ENCODE data around the gene NMU.
"Not testable (repeated sequence)": the region's sequence is repeated elsewhere in the genome, so short reads cannot be mapped to it uniquely, and the experiment has no call there.

The NMU gene, protein sequence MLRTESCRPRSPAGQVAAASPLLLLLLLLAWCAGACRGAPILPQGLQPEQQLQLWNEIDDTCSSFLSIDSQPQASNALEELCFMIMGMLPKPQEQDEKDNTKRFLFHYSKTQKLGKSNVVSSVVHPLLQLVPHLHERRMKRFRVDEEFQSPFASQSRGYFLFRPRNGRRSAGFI

DNA sequence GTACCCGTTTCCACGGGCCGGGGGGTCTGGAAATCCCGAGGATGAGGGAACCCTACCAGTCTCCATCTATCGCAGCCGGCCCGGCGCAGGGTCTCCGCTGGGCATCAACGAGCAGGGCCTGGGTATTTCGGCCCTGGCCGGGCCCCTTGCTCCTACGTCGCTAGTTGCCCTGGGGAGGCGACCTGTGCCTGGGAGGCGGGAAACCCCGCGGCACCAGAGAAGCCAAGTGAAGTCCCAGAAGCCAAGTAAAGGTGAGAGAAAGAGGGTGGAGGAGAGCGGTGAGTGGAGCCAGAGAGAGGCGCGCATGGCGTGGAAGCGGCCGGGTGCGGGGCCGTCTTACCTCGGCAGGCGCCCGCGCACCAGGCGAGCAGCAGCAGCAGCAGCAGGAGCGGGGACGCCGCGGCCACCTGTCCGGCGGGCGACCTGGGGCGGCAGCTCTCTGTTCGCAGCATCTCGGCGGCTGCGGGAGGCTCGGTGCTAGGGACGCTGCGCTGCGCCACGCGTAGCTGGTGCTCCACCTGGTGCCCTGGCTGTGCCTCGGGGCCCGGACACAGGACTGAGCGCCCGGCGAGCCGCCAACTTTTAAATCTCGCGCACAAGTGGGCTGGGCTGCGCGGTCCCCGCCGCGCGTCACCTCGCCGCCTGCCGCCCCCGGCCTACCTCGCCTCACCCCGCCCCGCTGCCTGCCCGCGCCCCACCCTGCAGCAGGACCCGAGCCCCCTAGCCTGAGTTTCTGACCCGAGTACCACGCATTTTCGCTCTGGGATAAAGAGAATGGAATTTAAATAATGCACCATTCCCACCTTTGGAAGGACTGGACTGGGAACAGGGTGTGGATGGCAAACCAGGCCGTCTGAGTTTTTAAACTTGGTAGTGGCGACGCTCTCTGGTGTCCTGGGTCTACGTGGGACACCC is at the start of gene NMU:
NMU (minus strand) TSS at position 558 of the 915 bp plus-strand sequence; CDS start at position 452, 106 bp downstream.
- DNase-seq: peak; percentile 8

DNA sequence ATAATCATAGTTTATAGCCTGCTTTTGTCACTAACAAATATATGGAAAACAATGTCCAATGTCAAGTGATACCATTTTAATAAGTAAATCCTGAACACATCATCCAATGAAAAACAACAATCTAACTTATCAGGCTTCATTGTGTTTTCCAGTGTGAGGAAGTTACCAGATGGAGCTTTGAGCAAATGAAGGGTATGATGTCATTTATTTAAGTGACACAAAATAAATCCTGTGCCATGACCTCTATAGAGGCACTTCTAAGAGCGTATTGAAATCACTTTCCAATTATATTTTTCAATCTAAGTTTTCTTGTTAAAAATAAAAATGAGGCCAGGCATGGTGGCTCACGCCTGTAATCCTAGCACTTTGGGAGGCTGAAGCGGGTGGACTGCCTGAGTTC is 48.2 kb upstream of the NMU start:
- DNase-seq: no peak

DNA sequence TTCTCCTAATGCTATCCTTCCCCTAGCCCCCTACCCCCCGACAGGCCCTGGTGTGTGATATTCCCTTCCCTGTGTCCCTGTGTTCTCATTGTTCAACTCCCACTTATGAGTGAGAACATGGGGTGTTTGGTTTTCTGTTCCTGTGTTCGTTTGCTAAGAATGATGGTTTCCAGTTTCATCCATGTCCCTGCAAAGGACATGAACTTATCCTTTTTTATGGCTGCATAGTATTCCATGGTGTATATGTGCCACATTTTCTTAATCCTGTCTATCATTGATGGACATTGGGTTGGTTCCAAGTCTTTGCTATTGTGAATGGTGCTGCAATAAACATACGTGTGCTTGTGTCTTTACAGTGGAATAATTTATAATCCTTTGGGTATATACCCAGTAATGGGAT is 46.7 kb upstream of the NMU start:
- DNase-seq: not testable (repeated sequence)

DNA sequence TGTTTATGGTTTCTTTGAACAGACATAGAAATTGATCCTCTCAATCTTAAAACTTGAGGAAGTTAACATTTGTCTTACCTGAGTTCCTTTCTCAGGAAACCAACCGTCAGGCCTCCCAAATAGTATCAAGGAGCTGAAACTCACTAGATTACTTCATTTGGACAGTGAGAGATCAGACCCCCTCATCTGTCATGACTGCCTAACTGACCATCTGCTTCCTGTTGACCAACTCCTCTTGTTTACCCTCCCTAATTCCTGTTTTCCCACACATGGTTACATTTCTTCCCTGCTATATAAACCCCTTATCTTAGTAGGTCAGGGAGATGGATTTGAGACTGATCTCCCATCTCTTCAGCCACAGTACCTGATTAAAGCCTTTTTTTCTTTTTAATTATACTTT is 46.2 kb upstream of the NMU start:
- DNase-seq: no peak

DNA sequence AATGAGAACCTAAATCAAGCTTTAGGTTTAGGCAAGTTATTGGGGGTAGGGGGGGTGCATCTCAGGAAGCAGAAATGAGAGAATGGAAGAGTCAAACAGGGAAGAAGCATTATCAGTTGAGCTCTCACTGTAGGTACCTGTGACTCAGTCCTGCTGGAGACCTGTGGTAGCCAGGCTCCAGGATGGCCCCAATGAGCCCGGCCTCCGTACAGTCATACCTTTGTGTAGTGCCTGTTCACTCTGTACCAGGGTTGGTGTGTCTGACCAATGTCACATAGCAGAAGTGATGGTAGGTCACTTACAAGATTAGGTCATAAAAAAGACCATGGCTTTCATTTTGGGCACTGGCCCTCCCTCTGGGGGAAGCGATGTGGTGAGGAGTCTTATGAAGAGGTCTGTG is 45.3 kb upstream of the NMU start:
- no peak for DNase-seq

DNA sequence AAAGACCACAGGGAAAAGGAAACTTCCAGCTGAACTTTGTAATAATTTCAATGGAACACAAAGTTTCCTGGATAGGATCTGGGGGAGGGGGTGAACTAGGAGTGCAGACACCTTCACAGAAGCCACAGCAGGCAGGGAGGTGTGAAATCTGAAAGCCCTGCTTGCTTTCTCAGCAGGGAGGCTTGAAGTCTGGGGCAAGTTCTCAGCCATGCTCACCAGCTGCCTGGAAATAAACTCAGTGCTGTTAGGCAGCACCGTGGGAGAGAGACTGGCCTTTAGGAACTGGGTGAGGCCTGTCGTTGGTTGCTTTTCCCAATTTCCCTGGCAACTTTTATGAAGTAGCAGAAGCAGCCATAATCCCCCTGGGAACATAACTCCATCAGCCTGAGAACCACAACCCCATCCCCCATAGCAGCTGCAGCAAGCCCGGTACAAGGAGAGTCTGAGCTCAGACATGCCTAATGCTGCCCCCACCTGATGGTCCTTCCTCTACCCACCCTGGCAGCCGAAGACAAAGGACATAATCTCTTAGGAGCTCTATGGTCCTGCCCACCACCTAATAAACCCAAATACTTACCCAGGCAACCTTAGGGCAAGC is 39.2 kb upstream of the NMU start:
- DNase-seq: peak; percentile 2

DNA sequence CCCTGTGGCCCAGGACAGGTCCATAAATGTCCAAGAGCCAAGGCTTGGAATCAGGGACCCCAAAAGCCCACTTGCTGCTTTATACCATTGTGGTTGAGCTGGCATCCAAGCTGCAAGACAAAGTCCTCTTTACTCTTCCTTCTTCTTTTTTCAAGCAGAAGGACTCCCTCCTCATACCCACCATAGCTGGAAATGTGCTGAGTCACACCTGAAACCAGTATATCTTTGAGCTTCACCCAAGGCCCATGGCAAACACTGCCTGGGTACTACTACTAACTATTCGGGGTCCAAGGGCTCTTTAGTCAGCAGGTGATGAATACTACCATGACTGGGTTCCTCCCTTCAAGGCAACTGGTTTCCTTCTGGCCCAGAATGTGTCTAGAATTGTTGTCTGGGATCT is 37.3 kb upstream of the NMU start:
- DNase-seq: no peak

DNA sequence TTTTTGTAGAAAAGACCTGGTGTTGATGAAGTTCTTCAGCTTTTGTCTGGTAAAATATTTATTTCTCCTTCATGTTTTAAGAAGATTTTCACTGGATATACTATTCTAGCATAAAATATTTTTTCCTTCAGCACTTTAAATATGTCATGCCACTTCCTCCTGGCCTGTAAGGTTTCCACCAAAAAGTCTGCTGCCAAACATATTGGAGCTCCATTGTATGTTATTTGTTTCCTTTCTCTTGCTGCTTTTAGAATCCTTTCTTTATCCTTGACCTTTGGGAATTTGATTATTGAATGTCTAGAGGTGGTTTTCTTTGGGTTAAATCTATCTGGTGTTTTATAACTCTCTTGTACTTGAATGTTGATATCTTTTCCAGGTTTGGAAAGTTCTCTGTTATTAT is 35.6 kb upstream of the NMU start:
- no peak for DNase-seq

DNA sequence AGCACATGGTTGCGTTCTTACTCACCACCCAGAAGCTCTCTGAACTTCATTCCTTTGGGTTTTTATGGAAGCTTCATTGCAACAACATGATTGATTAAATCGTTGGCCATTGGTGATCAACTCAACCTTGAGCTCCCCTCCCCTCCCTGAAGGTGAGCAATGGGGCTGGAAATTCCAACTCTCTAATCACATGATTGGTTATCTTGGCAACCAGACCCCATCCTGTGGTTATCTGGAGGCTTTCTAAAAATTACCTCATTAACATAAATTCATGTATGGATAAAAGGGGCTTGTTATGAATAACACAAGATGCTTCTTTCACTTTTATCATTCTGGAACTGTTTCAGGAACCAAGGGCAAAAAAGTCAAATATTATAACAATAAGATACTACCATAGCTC is 34.6 kb upstream of the NMU start:
- no peak for DNase-seq

DNA sequence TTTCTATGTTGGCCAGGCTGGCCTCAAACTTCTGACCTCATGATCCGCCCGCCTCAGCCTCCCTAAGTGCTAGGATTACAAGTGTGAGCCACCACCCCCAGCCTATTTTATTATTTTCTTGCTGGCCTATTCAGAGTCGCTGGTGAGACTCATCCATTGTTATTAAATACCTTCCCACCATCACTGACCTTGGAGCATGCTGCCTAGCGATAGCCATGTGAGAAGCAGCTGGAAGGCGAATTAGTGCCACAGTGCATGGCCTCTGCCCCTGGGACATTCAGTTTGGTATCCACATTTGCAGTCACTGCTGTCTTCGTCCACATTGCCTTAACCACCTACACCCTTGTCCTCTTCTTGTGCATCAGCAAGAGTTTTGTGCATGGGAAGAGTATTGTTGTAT is 32.4 kb upstream of the NMU start:
- DNase-seq: no peak

DNA sequence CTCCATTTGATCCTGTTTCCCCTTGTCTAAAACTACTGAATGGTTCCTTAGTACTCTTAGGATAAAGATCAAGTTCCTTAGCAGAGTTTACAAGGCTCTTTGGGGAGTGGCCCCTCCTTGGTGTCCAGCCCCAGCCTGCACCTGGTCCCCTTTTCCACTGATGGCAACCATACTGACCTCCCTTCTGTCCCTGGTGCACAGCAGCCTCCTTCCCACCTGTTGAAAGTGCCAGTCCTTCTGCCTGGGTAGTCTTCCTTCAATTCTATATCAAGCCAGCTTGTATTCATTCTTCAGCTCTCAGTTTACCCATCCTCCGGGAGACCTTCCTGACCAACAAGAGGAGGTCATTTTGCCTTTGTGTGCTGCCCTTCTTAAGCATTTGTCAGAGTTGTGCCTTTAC is 30.4 kb upstream of the NMU start:
- DNase-seq: no peak

DNA sequence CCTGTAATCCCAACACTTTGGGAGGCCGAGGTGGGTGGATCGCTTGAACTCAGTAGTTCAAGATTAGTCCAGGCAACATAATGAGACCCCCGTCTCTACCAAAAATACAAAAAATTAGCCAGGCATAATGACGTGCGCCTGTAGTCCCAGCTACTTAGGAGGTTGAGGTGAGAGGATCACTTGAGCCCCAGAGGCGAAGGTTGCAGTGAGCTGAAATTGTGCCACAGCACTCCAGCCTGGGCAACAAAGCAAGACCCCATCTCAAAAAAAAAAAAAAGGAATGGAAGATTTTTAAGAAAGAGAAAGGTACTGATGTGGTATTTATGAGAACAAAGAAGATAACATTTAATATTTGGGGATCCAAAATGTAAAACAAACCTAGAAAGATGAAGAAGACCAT is 27.0 kb upstream of the NMU start:
- DNase-seq: no peak

DNA sequence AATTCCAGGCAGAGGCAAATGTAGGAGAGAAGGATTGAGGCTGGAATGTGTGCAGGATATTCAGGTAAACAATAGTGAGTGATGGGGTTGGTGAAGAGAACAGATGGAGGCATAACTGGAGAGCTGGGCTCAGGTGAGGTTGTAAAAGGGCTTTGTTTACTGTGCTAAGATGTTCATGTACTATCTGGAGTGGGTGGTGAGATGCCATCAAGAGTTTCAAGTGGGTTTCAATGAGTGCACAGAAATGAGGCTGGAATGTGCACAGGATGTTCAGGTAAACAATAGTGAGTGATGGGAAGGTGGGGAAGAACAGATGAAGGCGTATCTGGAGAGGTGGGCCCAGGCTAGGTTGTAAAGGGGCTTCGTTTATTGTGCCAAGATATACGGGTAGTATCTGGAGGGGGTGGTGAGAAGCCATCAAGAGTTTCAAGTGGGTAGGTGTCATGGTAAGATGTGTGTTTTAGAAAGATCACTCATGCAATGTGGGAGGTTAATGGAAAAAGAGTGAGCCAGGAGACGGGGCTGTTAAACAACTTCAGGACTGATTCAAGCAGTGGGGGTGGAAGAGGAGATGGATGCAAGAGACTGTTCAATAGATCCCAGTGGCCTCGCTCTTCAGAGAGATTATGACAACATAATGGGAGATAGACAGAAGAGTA is 25.4 kb upstream of the NMU start:
- DNase-seq: no peak

DNA sequence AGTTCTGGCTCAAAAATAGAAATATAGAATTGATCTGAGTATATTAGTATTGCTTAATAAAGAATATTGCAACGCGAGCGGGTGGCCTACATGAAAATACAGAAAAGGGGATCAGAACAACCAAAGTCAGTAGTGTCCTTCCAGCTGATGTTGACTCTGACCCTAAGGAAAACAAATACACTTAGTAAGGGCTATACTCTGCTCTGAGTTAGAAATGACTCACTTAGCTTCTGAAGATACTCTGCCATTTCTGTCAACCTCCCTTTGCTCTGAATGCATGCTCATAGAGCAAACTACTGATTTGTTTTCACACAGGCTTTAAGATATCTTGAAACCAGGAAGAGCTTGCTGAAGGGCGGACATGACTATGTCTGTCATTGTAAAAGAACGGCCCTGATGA is 22.6 kb upstream of the NMU start:
- DNase-seq: no peak

DNA sequence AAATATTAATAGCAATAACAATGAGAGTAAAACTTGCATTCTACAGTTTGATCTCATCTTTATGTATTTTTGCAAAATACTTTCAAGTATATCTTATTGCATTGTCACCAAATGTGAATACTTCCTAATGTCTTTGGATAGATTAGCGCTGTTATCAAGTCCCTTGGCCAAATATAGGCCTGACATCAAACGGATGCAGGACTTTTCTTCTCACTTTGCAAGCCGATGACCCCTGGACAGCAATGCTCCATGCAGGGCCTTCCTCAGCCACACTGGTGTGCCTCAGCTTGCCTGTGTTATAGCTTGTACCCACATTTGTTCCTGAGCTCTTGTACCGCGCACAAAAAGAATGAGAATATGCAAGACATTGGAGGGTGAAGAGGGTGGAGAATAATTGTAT is 18.0 kb upstream of the NMU start:
- DNase-seq: no peak

DNA sequence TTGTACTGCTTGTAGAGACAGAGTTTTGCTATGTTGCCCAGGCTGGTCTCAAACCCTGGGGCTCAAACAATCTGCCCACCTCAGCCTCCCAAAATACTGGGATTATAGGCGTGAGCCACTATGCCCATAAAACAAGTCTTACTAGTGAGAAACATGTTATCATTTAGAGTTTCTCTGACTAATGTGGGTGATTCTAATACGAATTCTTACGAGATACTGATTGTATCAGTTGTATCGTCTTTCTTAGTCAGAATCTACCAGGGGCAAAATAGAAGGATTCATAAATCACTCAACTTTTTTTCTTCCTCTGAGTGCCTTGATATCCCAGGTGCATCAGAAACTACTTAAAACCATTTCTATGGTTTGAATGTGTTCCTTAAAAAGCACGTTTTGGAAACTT is 14.4 kb upstream of the NMU start:
- no peak for DNase-seq

DNA sequence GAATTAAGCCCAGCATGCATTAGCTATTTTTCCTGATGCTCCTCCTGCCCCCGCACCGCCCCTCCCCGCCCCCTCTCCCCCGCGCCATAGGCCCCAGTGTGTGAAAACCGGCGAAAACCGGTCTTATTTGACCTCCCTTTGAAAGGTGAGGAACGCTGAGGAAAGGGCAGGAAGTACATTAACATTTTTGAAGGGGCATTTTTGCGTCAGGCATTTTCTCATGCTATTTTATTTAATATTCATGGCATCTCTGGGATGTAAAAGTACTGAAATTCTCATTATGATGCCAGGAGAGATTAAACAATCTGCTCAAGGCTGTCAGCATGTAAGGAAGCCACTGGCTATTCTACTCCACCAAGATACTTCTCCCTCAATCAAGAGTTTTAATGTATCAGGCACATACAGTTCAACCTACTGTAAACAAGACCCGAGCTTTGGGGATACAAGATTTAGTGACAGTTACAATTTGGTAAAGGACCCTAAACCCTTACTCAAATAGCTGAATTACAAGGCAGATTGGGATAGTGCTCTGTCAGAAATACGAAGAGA is 1.2 kb upstream of the NMU start:
- DNase-seq: peak; percentile 1

DNA sequence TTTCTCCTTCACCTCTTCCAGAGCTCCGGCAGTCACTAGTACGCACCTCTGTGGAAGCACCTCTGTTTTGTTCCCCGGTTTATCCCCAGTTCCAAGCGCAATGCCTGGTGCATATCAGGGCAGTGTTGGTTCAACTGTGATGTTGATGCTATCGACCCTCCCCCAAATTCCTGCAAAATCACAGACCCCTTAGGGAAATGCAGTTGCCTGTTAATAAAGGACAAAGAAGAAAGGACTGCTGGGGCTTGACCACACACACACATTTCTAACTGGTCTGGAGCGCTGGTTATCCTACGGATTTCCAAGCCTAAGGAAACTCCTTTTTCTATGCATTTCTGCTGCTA is 530 bp upstream of the NMU start:
- DNase-seq: no peak

DNA sequence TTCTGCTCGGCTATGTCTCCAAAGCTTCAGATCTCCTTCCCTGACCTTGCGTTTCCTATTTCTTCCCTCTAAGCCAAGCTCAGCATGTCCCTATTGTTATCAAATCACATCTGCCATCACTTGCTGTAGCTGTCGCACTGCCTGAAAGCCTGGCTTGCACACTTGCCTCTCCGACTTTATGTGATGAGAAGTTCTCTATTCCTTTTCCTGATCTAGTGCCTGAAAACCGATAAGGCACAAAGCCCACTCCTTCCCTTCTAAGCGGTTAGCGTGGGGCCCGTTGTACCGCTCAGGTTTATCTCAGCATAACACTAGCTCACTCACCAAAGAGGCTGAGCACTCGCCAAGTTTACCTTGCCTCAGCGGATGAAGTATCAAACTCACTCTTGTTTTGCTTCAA is 816 bp downstream of the NMU start:
- no peak for DNase-seq

DNA sequence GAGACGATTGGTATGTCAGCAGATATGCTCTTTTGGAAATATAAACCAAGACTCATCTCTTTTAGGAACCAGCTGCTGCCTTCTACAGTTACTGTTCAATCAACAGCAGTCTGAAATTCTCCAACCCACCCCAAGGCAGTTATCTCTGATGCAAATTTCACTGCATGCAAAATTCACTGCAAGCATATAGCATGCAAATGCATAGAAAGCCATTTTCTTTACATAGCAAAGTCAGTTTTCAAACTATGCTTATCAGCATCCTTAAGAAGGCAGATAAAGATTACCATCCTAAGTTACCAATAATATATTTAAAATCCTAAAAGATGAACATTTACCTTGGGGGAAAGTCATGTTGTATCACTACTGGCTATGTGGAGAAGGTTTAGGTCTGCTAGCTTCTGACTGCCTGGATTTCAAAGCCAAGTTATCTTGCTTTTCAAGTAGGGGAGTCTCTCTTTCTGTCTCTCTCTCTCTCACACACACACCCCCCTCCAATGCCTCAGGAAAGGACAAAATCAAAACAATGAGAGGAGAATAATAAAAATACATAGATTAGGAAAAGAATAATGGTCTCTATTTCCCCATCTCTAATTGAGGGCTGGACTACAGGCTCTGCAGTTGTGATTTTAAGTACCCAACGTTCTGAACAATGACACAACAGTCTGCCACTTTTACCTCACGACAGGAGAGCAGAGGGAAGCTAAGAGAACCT is 1.5 kb downstream of the NMU start:
- DNase-seq: no peak

DNA sequence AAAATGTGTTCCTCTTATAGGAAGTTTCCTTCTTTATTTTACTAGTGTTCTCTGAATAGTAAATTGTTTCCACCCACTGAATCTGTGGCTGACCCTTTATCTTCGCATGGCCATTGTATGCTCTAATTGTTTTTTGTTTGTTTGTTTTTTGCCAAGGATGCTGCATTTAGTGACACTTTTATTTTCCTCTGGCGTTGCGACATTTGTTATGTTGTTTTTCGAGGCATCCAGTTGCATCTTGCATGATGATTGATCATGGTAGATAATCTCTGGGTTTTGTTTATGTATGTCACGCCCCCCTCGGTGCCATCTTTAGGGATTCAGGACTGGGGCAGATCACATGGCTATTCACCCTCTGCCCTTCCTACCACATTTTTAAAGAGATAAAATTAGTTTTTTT is 2.2 kb downstream of the NMU start:
- DNase-seq: no peak

DNA sequence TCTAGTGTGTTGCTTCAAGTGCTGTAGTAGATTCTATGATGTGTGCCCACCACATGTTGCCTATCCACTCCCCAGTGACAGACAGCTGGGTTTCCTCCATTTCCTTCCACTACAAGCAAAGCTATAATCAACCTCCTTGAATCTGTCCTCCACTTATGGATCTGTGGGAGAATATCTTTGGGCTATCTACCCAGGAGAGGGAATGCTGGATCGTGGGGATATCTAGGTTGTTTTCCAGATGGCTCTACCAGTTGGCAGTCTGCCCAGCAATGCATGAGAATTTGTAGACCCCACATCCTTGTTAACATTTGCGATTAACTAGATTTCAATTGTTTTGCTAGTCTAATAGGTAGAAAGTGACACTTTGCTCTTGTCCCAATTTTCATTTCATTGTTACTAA is 10.3 kb downstream of the NMU start:
- no peak for DNase-seq

DNA sequence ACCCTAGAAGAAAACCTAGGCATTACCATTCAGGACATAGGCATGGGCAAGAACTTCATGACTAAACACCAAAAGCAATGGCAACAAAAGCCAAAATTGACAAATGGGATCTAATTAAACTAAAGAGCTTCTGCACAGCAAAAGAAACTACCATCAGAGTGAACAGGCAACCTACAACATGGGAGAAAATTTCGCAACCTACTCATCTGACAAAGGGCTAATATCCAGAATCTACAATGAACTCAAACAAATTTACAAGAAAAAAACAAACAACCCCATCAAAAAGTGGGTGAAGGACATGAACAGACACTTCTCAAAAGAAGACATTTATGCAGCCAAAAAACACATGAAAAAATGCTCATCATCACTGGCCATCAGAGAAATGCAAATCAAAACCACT is 12.0 kb downstream of the NMU start:
- not testable (repeated sequence) for DNase-seq

All from fibroblast of skin of right biceps (primary cell).